SK-N-SH treated with all-trans-retinoic acid at 6 μM for 48 hours (cell line): ENCODE measurements around the gene PPFIBP1.

Experiments
- ARNTL ChIP-seq: fragments of 450-650 bp; formaldehyde crosslinking; IDR thresholded peaks from 2 replicates; pipeline ENCODE4 v1.5.0; 2020; ENCODE audit warnings: low read depth, mild to moderate bottlenecking, moderate library complexity, borderline replicate concordance
- CSDC2 ChIP-seq: fragments of 250-450 bp; sonication (Bioruptor Pico); IDR thresholded peaks from 2 replicates; pipeline ENCODE4 v1.5.0; 2020; ENCODE audit warnings: mild to moderate bottlenecking, moderate library complexity
- ESRRG ChIP-seq: fragments of 250-450 bp; sonication (Bioruptor Pico); IDR thresholded peaks from 2 replicates; pipeline ENCODE4 v1.6.1; 2021; ENCODE audit warnings: mild to moderate bottlenecking
- OSR1 ChIP-seq: fragments of 250-450 bp; sonication (Bioruptor Pico); IDR thresholded peaks from 2 replicates; pipeline ENCODE4 v1.8.0; 2022; ENCODE audit warnings: moderate library complexity, mild to moderate bottlenecking, inconsistent platforms
- TCF4 ChIP-seq: fragments of 250-450 bp; sonication (Bioruptor Pico); IDR thresholded peaks from 2 replicates; pipeline ENCODE4 v1.8.0; 2021; ENCODE audit warnings: mild to moderate bottlenecking, moderate library complexity, borderline replicate concordance
- TOX ChIP-seq: fragments of 250-450 bp; sonication (Bioruptor Pico); IDR thresholded peaks from 2 replicates; pipeline ENCODE4 v1.8.0; 2021; ENCODE audit warnings: mild to moderate bottlenecking, moderate library complexity, borderline replicate concordance
- ZC3H10 ChIP-seq: fragments of 250-450 bp; sonication (Bioruptor Pico); IDR thresholded peaks from 2 replicates; pipeline ENCODE4 v1.5.1; 2021; ENCODE audit warnings: mild to moderate bottlenecking, moderate library complexity
- ZFP30 ChIP-seq: fragments of 450-650 bp; formaldehyde crosslinking; IDR thresholded peaks from 2 replicates; pipeline ENCODE4 v1.5.0; 2022; ENCODE audit warnings: mild to moderate bottlenecking, moderate library complexity
- TF ChIP-seq, protein P1 (sequence below): fragments of 250-450 bp; sonication (Bioruptor Pico); IDR thresholded peaks from 2 replicates; pipeline ENCODE4 v1.8.0; 2020; ENCODE audit warnings: mild to moderate bottlenecking, moderate library complexity, borderline replicate concordance
- TF ChIP-seq, protein P2 (sequence below): fragments of 250-450 bp; sonication (Bioruptor Pico); IDR thresholded peaks from 2 replicates; pipeline ENCODE4 v1.5.1; 2020; ENCODE audit warnings: low read depth, mild to moderate bottlenecking, moderate library complexity

DNA sequence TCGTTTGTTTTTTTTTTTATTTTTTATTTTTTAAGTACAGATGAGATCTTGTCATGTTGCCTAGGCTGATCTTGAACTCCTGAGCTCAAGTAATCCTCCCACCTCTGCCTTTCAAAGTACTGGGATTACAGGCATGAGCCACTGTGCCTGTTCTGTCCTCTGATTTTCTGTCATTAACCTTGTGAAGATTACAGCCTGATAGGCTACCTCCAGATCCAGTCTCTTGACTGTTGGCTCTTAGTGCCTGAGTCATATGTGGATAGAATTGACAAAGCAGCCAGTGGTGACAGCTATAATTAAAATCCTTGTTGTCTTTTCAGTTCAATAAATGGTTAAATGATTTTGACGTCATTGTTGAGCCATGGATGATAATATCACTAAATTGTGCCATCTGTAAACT is 151.0 kb downstream of the PPFIBP1 start:
- TF ChIP-seq TCF4 (no peak), ZFP30 (CRISPR knock-in tag) (no peak), OSR1 (no peak), ESRRG (no peak), TOX (no peak), ARNTL (no peak), ZC3H10 (CRISPR knock-in tag) (no peak), CSDC2 (CRISPR knock-in tag) (no peak)
- TF ChIP-seq, protein P1, sequence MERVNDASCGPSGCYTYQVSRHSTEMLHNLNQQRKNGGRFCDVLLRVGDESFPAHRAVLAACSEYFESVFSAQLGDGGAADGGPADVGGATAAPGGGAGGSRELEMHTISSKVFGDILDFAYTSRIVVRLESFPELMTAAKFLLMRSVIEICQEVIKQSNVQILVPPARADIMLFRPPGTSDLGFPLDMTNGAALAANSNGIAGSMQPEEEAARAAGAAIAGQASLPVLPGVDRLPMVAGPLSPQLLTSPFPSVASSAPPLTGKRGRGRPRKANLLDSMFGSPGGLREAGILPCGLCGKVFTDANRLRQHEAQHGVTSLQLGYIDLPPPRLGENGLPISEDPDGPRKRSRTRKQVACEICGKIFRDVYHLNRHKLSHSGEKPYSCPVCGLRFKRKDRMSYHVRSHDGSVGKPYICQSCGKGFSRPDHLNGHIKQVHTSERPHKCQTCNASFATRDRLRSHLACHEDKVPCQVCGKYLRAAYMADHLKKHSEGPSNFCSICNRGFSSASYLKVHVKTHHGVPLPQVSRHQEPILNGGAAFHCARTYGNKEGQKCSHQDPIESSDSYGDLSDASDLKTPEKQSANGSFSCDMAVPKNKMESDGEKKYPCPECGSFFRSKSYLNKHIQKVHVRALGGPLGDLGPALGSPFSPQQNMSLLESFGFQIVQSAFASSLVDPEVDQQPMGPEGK (CRISPR knock-in tag), result no peak
- TF ChIP-seq, protein P2, sequence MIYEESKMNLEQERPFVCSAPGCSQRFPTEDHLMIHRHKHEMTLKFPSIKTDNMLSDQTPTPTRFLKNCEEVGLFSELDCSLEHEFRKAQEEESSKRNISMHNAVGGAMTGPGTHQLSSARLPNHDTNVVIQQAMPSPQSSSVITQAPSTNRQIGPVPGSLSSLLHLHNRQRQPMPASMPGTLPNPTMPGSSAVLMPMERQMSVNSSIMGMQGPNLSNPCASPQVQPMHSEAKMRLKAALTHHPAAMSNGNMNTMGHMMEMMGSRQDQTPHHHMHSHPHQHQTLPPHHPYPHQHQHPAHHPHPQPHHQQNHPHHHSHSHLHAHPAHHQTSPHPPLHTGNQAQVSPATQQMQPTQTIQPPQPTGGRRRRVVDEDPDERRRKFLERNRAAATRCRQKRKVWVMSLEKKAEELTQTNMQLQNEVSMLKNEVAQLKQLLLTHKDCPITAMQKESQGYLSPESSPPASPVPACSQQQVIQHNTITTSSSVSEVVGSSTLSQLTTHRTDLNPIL (CRISPR knock-in tag), result no peak
